Caki2 (cell line): ENCODE measurements around the gene ZMIZ1. TPM values are rescaled to one million over a fixed set of nuclear protein-coding genes. Genes with fewer than 3 reads are reported as not detected.

Experiments used
- DNase-seq: peaks from one replicate; pipeline ENCODE4 v3.0.0-alpha.2; 2015; ENCODE audit warnings: low read depth
- in situ Hi-C: cut with HindIII; loops from 2 replicates; pipeline ENCODE4 v1.10.0; 2016; ENCODE audit warnings: low sequenced_read_pairs, low pct_unique_long_range_greater_than_20kb, mixed read lengths
- total RNA-seq: library from RNA; depleted of rRNA; stranded (reverse); fragments of >200 nt; shearing (Covaris generic); gene quantifications from 2 replicates; pipeline ENCODE4 v1.2.3, GENCODE V29; 2014; ENCODE audit warnings: low replicate concordance

The ZMIZ1 gene
- total RNA-seq, 1 experiment from 2014 or later = 17.4 TPM

DNA sequence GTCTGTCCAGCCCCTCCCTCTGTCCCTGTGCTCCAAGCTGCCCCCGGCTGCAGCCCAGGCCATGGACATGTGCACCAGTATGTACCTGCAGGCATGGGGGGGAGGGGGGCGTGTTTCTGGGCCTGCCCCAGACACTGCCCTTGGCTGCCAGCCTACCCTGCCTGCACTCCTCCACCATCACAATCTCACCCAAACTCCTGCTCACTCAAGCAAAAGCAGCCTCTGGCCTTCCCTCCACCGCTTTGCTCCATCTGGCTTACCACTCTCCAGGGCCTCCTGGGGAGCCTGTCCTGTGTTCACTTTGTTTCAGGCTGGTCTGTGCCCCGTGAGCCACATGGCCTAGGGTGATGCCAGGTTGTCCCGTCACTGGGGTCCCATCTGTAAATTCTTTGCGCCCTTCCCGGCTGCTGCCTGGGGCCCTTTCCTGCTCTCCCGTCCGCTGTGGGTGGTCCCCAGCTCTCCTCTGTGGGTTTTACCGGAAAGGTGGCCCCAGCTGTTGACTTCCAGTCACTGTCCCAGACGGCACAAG is 245.2 kb downstream of the ZMIZ1 start:
- no peak for DNase-seq
- in situ Hi-C loops = no loop called here

DNA sequence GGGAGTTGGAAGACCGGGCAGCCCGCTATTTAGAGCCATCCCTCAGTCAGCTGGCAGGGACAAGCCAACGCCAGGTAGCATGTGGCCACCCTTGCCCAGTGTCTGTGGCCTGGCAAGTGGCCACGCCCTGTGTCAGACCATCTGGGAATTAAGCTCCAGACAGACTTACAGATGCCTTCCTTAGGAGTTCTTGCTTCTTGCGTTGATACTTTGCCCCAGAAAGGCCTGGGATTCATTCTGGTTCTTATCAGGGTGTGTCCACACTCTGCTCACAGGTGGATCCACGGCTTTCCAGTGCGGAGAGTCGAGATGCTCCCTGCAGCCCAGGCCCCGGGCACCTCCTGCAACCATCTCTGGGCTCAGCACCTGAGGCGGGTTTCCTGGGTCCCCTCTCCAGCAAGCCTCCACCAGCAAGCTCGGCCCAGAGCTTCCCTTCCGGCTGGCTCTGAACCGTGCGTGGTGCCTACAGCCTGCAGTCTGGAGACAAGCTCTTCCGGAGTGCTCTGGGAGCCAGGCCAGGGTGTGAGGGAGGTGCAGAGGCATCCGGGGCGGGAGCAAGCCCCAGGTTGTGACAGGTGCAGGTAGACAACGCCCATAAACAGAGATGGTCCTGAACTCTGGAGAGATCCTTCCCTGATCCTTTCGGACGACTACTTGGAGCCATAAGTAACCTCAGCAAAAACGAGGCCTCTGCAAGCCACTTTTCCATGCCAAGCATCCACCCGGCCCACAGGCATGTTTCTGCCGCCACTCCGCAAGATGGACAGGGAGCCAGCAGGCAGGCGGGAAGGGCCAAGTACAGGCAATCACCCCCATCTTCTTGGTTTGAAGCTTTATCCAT is 246.2 kb downstream of the ZMIZ1 start:
- DNase-seq = no peak
- in situ Hi-C loops = no loop called here

DNA sequence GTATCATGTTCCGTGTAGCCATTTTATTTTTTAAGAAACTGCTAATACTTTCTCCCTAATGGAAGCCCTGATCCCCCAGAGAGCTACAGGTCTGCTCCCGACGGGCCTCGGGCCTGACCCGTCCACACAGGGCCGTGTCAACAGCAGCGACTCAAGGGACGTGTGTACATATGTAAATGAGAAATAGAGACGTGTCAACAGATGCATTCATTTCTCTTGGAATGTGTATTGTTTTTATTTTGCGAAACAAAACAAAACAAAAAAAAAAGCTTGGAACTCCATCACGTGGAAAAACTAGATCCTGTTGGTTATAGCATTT is 246.8 kb downstream of the ZMIZ1 start:
- DNase-seq = no peak
- in situ Hi-C loops = no loop called here

DNA sequence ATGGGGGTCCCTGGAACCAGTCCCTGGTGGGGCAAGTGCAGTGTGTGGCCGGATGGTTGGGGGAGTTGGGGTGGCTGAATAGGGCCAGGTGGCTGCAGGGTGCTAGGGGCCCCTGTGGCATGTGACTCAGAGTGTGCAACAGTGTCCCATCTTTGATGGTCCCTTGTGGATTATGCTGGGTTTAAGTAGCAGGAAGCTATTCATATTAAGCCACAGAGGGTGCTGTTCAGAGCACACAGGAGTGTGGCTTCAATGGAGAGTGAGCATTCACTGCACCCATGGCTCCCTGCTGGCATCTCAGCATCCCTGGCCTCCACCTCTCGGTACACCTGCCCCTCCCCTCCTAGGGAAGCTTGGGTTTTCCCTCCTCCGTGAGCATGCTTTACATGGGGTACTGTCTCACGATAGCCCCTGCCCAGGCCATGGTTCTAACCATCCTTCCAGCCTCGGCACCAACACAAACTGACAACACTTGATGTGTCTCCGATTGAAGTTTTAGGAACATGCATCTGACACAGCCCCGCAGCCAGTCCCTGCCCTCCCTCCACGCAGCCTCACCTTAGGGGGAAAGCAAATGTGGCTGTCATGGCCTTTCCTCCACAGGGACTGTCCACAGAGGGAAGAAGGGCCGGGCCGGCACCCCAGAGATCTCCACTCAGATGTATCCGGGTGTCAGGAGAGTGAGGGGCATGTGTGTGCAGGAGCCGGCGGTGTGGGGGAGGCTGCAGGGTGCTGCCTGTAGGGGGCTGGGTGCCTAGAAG is 248.1 kb downstream of the ZMIZ1 start:
- DNase-seq = no peak
- in situ Hi-C loops = no loop called here

DNA sequence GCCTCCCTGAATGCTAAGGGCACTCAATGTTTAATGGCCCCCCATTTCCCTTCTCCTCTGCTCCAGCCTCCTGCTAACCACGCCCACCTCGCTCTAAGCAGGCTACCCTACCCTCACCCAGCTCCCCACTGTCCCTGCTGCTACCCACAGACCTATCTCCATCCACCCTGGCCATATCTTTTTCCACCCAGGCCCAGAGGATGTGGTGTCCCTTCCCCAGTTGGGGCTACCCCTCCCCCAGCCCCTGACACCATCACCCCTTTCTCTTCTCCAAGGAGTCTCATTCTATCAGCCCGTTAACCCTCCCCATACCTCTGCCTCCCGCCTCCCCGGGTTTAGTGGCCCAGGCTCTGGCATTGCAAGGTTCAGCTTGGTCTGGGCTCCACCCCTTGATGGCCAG is 249.6 kb downstream of the ZMIZ1 start:
- in situ Hi-C loops = no loop called here
- DNase-seq = no peak

DNA sequence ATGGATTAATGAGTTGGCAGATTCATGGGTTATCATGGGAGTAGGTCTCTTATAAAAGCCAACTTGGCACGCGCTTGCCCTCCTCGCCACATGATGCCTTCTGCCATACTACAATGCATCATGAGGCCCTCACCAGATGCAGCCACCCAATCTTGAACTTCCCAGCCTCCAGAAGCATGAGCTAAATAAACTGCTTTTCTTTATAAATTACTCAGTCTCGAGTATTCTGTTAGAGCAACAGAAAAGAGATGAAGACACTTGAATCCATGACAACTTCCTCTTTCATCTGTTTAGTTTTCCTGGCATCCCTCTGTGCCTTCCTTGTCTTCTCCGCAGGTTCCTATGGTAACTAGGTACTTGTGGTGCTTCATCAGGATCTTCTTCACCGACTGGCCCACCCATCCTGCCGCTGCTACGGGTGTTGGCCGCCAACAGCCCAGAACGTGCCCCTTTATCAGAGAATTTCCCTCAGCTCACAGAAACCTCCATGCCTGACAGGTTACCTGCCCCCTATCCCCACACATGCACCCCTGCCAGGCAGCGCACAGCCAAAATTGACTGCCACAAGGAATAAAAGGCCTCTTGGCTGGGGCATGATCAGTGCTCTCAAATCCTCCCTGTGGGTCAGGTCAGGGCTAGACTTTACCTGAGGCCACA is 250.5 kb downstream of the ZMIZ1 start:
- in situ Hi-C loops = no loop called here
- DNase-seq = no peak

DNA sequence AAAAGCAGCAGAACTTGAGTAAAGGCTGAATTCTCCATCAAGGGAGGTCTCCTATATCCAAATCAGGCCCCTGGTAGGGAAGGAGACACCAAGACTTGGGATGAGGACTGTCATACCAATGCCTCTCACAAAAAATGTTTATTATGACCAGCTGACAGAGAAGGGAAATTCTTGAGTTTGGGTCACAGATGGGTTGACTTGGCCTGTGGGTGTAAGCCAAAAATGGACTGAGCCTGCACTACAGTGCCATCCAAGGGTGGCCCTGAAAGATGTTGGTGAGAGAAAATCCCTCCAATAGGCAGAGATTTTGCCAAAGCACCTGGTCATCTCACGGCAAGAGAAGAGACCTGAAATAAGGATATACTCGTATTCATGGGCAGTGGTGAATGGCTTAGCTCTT is 251.6 kb downstream of the ZMIZ1 start:
- no peak for DNase-seq
- in situ Hi-C loops = no loop called here

DNA sequence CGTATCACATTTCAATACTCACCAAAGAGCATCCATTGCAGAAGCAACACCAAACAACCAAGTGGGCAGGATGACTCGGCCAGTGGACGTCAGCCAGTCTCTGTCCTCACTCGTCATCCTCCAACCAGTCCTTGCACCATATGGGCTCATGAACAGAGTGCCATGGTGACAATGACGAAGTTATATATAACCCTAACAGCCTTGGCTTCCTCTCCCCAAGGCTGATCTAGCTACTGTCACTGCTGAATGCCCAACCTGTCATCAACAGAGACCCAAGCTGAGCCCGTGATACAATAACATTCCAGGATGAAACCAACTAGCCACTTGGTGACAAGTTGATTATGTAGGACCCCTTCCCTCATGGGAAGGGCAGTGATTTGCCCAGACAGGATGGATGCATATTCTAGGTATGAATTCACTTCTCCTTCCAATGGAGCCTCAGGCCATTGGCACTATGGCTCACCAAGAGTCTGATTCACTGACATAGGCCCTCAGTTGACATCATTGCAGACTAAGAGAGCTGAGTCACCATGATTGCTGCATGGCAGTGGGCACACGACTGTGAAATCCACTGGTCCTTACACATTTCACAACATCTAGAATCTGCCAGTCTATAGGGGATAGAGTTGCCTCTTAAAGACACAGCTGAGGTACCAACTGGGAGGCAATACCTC is 252.2 kb downstream of the ZMIZ1 start:
- in situ Hi-C loops = no loop called here
- peak; percentile 83 for DNase-seq

DNA sequence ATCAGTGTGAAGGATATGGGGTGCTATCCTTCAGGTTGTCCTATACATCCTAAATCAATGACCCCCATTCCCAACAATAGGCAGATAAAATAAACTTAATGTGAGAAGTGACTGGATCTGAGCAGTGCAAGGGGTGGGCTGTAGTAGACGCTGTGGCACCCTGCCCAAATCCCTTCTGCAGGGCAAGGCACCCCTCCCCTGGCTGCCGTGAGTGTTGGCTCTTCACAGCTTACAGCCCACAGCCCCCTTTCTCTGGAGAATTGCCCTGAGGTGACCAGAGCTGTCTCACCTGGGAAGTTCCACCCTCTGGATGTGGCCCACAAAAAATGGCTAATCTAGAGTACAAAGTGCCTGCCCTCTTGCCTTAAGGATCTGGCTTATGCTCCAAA is 252.7 kb downstream of the ZMIZ1 start:
- no peak for DNase-seq
- in situ Hi-C loops = no loop called here

DNA sequence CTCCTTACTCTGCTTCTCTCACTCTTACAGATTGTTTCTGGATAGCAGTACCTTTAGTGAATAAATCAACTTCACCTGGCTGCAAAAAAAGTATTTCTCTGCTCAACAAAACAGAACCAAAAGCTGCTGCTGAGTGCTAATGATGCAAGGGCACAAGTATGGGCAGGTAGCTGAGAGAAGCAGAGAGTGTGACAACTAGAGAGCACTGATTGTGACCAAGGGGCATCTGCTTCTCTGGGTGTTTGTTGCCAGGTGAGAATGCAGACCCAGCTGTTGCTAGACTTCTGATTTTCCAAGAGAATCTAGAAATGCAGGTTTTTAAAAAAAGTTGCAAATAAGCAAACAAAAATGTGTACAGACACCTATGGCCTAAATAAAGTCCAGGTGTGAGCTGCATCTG is 253.2 kb downstream of the ZMIZ1 start:
- in situ Hi-C loops = no loop called here
- no peak for DNase-seq

DNA sequence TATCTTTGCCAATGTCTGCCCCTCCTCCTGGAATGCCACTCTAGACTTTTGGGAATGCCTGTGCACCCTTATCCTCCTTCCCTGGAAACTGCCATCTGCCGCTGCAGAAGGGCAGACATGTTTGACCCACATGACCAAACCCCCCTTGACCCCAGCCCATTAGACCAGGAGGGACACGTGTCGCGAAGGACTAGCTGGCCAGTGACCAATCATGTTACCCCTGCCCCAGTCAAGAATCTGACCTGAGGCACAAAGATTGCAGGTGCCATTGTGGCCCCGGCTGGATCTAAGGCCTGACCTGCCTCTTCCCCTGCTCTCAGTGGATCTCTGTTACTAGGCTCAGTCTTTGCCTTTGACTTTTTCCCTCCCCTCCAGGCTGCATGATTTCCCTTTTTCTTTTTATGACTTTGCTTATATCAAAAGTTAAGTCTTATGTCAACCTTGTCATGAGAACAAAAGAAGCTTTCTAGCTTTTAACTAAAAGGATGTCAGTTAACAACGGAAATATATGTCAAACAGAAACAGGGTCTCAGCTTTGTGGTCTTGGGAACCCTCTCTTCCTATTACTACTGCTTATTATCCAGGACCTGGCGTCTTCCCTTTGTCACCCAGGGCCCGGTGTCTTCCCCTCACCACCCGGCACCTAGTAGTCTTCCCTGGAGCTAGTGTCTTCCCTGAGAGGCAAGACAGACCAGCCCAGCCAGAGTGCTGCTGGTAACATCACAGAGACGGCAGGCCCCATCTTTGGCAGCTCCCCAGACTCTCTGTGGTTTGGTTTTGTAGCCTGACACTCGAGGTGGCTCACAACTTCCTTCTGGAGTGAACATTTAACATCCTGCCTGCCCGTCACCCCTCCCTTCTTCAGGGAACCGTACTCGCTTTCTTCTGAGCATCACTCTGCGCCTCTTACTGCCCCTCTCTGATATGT is 254.1 kb downstream of the ZMIZ1 start:
- DNase-seq = no peak
- in situ Hi-C loops = no loop called here

DNA sequence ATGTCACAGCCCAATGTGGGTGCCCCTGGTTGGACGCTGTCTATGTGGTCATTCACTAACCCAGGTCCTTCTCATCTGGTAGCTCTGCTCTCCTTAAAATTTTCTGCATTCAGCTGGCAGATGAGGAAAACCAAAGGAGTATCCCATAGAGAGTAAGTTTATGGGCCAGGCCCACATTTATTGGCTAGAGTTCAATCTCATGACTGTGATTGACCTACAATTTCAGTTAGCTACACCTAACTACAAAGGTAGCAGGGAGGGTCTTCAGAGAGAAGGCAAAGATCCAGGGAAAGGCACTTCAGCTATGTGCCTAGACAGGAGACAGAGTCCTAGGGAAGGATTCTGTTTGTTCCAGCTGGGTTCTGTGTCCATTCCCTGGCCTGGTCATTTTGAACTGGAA is 254.8 kb downstream of the ZMIZ1 start:
- in situ Hi-C loops = no loop called here
- no peak for DNase-seq

DNA sequence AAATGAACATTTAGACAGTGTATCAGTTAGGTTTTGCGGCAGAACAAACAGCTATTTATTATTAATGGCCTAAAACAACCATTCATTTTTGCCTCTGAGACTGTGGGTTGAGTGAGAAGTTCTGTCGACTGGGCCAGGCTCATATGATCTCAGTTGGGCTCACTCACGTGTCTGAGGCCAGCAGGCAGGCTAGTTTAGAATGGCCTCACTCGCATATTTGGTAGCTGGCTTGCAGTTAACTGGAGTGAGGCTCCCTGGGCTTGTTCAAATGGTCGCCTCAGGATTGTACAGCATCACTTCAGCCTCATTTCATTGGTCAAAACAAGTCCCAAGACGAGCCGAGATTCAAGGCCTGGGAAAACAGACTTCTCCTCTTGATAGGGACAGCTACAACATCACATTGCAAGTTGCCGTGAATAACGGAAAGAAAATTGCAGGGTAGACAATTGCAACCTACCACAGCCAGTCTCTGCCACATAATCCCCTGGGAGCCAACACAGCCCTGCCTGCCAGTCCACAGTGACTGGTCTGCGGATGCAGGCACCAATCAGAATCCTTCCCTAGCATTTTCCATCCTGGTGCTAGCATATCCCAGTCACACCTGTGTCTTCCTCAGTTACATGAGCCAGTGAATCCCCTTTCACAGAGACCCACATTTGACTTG is 255.4 kb downstream of the ZMIZ1 start:
- in situ Hi-C loops = no loop called here
- DNase-seq = no peak

DNA sequence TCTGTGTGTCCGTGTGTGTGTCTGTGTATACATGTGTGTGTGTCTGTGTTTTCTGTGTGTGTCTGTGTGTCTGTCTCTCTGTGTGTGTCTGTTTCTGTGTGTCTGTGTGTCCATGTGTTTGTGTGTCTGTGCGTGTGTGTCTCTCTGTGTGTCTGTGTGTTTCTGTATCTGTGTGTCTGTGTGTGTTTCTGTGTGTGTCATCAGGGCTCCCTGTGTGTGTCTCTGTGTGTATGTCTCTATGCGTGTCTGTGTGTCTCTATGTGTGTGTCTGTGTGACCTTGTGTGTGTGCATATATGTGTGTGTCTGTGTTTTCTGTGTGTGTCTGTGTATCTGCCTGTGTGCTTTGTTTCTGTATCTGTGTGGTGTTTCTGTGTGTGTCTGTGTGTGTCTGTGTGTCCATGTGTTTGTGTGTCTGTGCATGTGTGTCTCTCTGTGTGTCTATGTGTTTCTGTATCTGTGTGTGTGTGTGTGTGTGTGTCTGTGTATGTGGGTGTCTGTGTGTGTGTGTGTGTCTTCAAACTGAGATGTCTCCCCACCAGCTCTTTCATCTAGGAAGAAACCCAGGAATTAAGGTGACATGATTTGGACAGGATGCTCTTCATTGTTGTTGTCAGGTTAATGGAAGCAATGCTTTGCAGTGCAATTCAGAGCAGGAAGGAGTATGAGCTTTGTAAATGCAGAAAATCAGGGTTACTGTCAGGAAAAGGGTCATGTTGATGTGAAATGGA is 257.8 kb downstream of the ZMIZ1 start:
- in situ Hi-C loops = no loop called here
- no peak for DNase-seq

DNA sequence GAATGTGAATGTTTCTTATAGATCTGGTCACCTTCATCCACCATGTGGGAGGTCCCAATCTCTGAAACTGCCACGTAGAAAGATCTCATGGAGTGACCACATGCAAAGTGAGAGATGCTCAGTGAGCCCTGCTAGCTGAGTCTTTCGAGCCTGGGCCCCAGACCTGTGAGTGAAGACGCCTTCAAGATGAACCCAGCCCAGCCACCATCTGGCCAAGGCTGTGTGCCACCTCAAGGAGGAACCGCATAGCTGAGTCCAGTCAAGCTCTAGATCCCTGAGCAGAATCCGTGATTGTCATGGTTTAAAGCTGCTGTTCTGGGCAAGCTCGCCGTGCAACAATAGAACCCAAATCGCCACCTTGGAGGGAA is 258.3 kb downstream of the ZMIZ1 start:
- in situ Hi-C loops = no loop called here

DNA sequence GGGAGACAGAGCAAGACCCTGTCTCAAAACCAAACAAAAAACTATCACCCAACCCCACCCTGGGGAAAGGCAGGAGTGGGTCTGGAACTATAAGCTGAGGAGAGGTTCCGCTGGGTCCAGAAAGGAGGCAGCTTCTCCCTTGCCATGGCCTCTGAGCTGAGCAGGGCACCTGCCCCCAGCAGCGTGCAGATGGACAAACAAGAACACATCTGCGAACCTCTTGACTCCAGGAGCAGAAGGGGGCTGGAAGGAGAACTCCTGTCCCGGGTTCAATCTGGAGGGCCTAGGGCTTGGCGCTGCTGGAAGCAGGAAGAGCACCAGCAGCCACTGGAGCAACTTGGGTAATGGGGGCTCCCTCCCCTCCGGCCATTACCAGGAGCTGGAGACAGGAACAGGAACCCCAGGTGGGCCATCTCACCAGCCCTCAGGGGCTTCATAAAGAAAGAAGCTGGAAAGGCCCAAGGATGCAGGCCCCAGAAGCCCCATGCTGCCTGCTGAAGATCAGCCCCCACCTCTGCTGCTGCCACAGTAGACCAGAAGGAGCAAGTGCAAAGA is 259.5 kb downstream of the ZMIZ1 start:
- in situ Hi-C loops = no loop called here
- DNase-seq = no peak

More for the DNA sequence above, 258.3 kb downstream of the ZMIZ1 start:
- no peak for DNase-seq
